Subcutaneous preadipocyte (primary cell): ENCODE measurements around the gene TMEM184C. TPM values are rescaled to one million over a fixed set of nuclear protein-coding genes. Genes with fewer than 3 reads are reported as not detected.

Experiments used
- total RNA-seq: library from RNA; depleted of rRNA; stranded (reverse); fragments of >200 nt; gene quantifications from 2 replicates; pipeline ENCODE4 v1.2.3, GENCODE V29; 2012

TMEM184C gene
- 29.7 and 30.9 TPM in 2 replicates for total RNA-seq

DNA sequence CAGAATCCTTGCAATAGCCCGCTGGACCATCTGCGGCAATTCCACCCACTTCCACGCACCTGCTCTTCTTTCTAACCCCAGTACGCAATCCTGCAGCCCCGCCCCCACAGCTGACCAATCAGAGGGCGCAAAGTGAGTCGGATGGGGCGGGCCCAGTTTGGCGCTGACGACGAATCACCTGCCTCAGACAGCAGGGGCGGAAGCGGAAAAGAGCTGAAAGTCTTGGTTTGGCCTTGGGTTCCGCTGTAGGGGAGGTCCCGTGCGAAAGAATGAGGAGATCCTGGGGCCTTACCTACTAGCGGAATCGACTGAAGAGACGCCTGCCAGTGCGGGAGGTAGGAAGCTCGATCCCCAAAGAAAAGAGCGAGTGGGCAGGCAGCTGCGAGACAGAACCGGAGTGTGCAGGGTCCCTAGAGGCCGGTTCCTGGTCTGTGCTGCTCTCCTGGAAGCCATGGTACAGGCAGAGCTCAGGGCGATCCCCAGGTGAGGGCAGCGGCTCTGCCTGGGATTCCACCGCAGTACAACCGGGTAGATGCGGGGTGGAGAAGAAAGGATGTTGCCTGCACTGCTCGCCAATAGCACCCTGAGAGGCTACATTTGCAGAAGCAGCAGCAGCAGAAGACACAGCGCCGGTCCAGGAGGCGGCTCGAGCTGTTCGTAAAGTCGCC lies at the start of gene TMEM184C:
TSS of gene TMEM184C (plus strand) at position 225 of the 668 bp plus-strand sequence. CDS start 560 bp downstream, outside the sequence.

DNA sequence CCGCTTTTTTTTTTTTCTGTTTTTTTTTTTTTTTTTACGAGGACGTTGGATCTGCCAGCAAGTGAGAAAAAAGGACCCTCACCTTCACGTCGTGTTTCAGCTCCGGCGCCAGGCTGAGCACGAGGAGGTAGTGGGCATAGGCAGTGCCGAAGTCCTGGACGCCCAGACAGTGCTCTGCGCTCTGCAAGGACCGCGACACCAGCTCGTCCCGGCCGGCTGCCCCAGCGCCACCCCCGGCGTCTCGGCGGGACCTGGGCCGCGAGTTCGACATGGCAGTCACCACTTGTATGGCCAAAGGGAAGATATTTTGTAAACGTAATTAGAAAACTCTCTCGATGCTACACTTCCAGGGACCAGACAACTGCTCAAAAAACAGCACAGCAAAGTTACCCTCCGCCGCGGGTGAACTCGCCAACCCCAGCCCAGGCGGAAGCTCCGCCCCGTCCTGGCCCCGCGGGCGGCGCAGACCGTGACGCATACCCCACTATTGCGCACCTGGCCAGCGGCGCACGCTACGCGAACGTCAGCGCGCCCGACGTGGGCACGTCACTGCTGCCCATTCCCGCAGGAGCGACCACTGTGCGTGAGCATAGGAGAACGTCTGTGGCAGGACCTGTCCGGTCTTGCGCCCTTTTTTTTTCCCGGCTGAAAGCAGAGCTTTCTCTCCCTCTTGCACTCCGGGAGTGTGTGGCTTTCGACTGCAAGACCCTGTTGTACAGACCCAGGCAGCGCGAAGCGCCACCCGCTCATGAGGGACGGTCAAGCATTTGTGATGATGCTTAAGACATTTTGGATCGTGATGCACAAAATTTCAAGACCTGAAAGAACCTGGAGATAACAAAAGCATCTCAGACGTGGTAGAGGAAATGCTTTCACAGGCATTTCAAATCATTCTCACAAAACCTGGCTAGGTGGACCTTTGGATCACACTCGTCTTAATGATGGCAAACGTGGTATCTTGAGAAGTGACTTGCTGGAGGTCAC lies 66.8 kb downstream of the TMEM184C start, which contains the start of gene PRMT9:
TSS of gene PRMT9 (minus strand) at position 447 of the 984 bp plus-strand sequence. CDS start at position 271, 176 bp downstream.

Other genes with a start within 250 kb of the TMEM184C start
- 6.6 and 6.8 TPM in 2 replicates for gene EDNRA, start 136.3 kb upstream of the TMEM184C start, total RNA-seq
- gene PRMT9, start 66.8 kb downstream of the TMEM184C start, total RNA-seq: 8.5 and 10.4 TPM in 2 replicates
- gene ARHGAP10, start 114.7 kb downstream of the TMEM184C start, total RNA-seq: 33.8 and 45.7 TPM in 2 replicates